HG02642 (cell line): ENCODE data around the gene PTCRA.
A peak's percentile ranks its signal among the peaks of the same experiment; 100 is the strongest.
"Not testable (repeated sequence)": the region's sequence is repeated elsewhere in the genome, so short reads cannot be mapped to it uniquely, and the experiment has no call there.

Source experiments
- ATAC-seq: cut with Tn5 transposase; IDR thresholded peaks from one replicate; pipeline ENCODE4 v1.9.1; 2021; ENCODE audit warnings: mild to moderate bottlenecking; ENCODE audit not compliant: unreplicated experiment, poor library complexity

PTCRA gene, protein sequence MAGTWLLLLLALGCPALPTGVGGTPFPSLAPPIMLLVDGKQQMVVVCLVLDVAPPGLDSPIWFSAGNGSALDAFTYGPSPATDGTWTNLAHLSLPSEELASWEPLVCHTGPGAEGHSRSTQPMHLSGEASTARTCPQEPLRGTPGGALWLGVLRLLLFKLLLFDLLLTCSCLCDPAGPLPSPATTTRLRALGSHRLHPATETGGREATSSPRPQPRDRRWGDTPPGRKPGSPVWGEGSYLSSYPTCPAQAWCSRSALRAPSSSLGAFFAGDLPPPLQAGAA

DNA sequence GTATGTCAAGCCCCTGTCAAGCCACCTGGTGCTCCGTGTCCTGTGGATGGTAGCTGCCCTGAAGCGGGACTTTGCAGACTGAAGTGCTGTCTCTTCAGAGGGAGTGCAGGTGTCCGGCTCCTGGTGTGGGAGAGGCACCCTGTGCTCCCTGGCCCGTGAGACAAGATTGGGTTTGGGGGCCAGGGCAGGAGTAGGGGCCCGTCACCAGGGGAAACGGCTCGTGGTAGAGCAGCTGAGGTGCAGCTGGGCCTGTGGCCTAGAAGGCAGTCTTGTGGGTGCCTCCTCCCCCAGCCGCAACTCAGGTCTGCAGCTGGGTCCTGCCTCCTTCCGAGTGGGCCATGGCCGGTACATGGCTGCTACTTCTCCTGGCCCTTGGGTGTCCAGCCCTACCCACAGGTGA lies at the start of gene PTCRA:
PTCRA (plus strand) TSS at position 322 of the 400 bp plus-strand sequence; CDS start at position 339, 17 bp downstream.
- ATAC-seq, result no peak

DNA sequence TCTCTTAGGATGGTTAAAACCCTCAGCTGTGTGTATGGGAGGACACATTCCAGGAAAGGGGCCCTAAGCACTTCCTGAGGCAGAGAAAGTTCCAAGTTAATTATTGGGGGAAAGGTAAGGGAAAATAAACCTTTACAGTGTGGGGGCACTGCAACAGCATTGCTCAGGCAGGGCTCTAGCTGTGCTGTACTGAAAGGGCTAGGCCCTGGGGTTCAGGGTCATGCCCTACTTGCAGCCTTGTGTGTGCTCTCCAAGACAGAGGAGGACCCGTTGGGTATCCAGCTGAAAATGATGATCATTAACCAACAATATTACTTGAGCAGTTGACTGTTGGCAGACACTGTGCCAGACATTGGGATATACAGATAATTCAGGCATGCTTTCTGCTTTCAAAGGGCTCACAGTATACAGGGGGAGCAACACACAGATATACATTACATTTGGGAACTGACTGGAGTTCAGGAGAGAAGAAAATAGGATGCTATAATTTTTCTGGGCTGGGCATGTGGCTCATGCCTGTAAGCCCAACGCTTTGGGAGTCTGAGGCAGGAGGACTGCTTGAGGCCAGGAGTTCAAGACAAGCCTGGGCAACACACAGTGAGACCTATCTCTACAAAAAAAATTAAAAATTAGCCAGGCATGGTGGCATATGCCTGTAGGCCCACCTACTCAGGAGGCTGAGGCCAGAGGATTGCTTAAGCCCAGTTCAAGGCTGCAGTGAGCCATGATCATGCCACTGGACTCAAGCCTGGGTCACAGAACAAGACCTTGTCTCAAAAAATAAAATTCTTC lies 45.5 kb upstream of the PTCRA start:
- ATAC-seq, result no peak

DNA sequence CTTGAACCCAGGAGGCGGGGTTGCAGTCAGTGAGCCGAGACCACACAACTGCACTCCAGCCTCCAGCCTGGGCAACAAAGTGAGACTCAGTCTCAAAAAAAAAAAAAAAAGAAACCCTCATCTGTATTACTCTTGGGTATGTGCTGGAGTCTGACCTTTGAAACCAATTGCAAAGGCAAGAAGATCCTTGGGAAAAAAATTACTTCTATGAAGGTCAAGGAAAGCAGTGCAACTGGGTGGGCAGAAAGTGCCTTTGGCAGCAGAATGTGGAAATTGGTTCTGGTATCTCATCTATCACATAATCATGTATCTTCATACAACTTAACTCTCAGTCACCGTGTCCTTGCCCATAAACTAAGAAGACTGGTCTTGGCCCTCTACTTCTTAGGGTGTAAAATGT lies 44.1 kb upstream of the PTCRA start:
- no peak for ATAC-seq

DNA sequence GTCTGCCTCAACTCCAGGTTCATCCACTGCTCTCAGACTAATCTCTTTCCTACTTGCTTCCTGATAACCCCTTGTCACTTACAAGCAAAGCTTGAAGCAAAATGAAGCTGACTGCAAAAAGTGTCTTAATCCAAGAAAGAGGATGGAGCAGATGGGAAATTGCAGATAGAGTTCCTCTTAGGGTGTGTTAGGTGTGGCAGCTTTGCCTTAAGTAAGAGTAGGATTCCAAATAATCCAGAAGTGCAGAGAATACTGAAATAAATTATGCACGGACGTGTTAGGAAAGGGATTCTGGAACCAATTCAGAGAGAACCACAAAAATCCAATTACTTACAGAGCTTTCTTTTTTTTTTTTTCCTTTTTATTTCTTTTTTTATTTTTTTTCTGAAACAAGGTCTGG lies 42.5 kb upstream of the PTCRA start:
- ATAC-seq, result no peak

DNA sequence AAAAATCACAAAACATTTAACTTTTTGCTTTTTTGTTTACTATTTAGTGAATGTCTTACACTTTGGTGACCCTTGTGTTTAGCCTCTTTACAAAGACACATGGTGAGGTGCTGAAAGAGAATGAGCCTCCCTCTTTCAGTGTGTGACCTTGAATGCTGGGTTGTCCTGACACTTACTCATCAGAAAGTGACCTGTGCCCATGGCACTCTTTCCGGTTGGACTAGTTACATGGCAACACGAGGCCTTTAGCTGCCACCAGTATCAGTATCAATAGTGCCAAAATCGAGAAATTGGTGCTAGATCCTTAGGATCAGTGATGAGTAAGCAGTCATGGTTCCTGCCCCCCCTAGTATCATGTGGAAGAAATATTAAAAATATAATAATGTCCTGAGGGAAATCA lies 38.2 kb upstream of the PTCRA start:
- no peak for ATAC-seq

DNA sequence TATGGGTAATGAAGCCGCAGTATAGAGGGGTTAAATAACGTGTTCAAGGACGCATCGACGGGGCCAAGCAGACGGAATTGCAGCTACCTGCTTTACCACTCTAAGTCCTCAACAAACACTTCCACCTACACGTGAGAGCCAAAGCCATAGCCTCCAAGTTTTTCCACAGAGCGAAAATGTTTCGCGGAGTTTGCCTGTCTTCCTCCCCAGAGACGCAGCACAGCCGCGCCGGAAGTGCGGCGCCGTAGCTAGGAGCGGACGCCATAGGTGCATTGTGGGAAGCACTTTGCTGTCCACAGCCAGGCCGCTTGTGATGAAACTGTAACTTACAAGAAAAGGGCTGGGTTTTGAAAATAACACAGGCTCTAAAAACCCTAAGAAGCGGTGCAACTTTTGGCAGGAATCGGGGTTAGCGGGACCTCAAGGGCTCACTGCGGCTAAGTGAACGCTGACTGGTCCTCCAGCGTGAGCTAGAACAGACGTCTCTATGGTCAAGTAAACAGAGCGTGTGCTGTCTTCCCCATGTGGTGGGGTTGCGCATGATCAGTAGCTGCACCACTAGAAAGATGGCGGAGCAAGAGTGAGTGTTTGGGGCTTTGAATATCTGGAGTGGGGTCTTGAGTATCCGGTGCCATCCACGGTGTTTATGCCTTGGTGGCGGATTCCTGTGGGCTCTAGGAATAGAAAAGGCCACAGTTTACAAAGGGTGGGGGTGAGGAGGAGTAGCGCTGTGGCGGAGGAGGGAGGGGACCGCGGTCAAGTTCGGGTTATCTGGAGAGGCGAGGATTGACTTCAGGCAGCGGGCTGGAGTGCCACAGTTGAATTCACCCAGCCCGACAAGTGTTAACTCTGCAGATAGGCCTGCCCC lies 36.2 kb upstream of the PTCRA start, which contains the start of gene RPL7L1:
RPL7L1 (plus strand) TSS at position 245 of the 868 bp plus-strand sequence; CDS start at position 540, 295 bp downstream.
- ATAC-seq, result peak; percentile 89

DNA sequence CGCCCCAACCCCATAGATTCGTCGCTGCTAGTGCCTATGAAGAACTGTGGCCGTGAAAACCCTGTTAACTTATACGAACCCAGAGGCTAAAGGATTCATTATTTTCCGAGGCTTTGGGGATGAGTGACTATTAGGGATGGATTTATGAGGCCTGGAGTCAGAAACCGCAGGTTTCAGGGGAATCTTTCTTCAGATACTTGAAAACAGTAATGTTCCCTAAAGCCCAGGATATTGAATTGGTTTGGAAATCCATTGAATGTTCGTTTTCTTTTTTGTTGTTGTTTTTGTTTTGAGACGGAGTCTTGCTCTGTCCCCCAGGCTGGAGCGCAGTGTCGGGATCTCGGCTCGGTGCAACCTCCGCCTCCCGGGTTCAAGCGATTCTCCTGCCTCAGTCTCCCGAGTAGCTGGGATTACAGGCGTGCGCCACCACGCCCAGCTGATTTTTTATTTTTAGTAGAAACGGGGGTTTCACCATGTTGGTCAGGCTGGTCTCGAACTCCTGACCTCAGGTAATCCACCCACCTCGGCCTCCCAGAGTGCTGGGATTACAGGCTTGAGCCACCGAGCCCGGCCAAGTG lies 35.5 kb upstream of the PTCRA start:
- not testable (repeated sequence) for ATAC-seq

DNA sequence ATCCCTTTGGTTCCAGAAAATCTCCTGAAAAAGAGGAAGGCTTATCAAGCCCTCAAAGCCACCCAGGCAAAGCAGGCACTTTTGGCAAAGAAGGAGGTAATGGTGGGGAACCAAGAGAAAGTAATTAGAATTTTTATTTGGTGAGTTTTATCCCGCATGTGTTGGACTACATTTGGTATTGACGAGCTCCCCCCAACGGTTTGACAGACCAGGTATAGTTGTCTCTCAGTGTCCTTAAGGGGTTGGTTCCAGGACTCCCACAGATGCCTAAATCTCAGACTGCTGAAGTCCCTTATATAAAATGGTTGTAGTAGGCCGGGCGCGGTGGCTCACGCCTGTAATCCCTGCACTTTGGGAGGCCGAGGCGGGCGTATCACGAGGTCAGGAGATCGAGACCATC lies 35.0 kb upstream of the PTCRA start:
- ATAC-seq, result not testable (repeated sequence)

DNA sequence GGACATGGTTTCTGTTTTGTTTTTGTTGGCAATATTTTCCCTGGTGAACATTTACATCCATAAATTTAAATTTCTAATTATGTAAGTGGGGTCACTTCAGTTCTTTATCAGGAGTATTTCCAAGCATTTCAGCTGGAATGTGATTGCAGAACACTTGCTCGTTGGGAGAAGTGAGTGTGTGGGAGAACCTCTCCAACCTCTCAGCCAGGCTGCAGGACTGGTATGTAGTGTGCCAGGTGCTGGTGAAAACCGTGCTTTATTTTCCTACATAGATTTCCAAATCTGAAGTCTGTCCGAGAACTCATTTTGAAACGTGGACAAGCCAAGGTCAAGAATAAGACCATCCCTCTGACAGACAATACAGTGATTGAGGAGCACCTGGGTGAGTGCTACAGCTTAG lies 30.2 kb upstream of the PTCRA start:
- ATAC-seq, result no peak

DNA sequence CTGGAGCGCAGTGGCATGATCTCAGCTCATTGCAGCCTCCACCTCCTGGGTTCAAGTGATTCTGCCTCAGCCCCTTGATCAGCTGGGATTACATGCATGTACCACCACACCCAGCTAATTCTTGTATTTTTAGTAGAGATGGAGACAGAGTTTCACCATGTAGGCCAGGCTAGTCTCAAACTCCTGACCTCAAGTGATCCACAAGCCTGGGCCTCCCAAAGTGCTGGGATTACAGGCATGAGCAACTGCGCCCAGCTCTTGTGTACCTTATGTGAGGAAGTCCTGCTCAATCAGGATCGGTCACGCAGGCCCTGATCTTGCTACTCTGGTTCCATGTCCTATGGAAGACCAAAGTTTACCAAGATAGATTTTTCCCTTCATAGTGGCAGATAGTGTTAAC lies 27.7 kb upstream of the PTCRA start:
- not testable (repeated sequence) for ATAC-seq

DNA sequence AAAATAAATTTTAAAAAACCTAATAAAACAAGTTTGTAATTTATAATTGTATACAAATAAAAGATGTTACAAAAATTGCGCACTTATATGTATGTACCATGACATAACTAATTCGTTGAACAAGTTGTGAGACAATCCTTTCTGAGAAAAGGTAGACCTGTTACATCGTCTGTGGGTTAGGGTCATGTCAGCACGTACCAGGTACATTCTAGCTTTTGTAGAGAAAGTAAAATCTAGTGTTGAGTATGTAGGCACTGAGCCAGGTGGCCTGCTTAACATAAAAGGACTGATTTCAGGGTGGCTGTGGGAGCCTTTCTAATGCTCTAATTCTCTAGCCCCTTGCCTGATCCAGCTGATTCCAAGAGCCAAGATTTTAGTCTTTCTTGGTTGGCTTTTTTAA lies 26.0 kb upstream of the PTCRA start:
- no peak for ATAC-seq

DNA sequence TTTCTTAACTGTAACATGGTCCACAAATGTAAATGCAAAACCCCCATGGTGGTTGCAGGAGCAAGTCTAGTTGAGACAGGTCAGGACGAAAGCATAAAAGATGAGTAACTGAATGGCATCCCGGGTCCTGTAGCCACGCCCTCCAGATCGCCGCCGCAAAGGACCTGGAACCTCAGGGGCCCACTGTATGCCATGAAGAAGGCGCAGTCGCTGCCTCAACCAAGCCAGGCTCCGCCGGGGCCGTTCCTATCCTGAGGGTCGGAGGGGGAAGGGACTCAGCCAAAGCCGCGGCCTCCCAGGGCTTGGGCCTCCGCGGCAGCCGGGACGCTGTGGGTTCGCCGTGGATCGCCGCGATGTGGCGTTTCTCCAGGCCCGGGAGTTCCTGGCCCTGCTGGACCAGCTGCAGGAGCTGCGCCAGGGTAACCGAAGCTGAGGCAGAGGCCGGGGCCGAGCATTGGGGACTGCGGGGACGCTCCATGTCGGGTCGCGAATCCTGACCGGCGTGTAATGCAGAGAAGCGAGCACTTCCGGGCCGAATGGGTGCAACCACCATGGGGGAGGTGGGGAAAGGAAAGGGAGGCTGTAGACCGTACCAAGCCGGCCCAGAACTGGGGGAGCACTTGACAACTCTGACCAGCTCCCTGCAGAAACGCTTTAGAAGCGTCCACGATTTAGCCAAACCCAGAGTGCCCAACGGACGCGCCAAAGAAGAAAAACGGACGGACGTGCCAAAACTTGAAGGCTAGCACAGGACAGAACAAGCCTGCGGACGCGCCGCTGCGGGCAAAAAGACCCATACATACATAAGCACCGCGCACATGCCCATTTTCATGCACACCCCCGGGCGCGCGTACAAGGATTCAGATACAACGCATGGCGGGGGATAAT lies 25.3 kb upstream of the PTCRA start:
- ATAC-seq, result peak; percentile 94

DNA sequence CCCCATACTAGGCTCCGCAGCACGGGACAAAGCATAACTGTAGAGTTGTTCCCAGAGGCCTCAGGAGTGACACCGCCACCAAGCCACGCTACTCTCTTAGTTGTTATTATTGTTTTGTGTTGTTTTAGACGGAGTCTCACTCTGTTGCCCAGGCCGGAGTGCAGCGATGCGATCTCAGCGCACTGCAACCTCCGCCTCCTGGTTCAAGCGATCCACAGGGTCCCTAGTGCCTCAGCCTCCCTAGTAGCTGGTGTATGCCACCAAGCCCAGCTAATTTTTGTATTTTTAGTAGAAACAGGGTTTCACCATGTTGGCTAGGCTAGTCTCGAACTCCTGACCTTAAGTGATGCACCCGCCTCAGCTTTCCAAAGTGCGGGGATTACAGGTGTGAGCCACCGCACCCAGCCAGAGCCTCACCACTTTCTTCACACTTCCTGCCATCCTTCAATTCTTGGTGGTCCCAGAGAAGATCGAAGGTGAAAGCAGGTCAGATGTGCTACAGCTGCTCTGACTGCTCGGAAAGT lies 24.6 kb upstream of the PTCRA start:
- no peak for ATAC-seq

DNA sequence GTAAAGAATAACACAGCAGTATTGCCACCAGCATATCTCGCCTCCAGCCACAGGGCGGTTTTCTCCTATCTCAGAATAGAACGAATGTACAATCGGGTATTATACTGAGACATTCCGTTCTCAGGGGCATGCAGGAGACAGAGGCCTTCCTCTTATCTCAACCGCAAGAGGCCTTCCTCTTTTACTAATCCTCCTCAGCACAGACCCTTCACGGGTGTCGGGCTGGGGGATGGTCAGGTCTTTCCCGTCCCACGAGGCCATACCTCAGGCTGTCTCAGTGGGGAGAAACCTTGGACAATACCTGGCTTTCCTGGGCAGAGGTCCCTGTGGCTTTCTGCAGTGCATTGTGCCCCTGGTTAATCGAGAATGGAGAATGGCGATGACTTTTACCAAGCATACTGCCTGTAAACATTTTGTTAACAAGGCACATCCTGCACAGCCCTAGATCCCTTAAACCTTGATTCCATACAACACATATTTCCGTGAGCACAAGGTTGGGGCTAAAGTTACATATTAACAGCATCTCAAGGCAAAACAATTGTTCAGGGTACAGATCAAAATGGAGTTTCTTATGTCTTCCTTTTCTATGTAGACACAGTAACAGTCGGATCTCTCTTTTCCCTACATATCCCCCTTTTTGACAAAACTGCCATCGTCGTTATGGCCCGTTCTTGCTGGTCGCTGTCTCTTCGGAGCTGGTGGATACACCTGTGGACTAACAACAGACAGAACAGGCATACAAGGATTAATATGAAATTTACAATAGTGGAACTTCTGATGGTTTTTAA lies 21.6 kb upstream of the PTCRA start:
- ATAC-seq, result not testable (repeated sequence)

DNA sequence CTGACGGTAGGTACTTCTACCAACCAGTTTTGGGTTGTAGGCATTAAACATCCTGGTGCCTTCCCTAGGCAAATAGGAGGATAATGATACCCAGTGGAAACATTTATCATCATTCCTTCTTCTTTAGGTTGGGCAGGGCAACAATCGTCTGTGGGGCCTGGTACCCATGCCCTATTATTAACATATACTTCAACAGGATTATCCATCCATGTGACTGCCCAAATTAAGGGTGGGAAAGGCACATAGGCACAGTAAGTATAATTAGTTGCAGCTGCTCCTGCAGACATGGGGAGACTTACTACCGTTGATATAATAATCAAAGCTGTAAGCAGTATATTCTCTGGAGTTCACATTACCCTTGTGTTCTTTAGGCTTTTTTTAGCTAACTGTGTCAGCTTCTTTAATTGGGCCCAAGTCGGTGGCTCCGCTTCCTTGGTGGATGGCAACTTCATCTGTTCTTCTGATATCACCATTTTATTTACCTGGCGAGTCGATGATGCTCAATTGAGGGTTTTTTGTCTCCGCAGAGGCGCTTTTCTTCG lies 19.6 kb upstream of the PTCRA start:
- no peak for ATAC-seq

DNA sequence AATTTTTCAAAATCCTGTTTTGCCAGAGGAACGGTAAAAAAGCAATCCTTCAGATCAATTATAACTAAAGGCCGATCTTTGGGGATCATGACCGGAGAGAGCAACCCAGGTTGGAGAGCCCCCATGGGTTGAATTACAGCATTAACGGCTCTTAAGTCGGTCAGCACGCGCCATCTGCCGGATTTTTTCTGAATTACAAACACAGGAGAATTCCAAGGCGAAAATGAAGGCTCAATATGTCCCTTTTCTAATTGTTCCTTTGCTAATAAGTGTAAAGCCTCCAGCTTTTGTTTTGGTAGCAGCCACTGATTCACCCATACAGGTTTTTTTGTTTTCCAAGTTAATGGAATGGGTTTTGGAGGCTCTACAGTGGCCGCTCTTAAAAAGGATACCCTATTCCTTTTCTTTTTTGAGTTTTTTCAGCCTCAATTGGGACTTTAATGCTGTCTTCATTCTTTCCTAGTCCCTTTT lies 16.9 kb upstream of the PTCRA start:
- ATAC-seq, result no peak

DNA sequence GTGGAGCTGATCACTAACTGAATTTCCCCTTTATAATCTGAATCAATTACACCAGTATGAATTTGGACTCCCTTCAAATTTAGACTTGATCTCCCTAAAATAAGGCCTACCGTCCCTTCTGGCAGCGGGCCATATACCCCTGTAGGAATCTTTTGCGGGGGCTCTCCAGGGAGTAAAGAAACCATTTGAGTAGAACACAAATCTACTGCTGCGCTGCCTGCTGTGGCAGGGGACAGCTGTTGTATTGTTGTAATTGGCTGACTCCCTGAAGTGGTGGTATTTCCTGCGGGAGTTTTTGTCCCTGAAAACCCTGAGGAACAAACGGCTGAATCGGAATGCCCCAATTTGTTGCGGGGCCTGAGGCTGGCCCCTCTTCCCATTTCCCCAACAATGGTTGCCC lies 16.0 kb upstream of the PTCRA start:
- no peak for ATAC-seq

DNA sequence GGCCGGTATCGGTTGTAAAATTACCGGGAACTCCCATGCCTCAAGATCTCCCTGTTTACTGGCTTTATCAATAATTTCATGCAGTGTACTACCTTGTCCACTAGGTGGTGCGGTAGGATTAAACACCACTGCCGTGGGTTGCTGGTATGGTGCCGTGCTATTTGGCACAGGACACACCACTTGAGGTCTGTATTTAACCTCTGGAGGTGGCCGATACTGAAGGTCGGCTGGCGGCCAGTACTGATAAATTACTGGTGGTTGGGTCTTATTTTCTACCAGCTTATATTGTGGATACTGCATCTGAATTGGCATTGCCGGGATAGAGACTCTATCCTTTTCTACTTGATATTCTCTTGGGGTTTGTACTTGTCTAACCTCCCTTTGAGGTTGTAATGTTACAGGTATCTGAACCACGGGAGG lies 14.3 kb upstream of the PTCRA start:
- ATAC-seq, result peak; percentile 74
